Panc1 (cell line): Measurements from ENCODE around the gene EMC8. TPM values are rescaled to one million over a fixed set of nuclear protein-coding genes. Genes with fewer than 3 reads are reported as not detected.

Experiments used
- ATAC-seq: fragments of 200-7000 bp; cut with Tn5 transposase; 2 replicates; pipeline ENCODE4 v1.9.1; 2020; ENCODE audit warnings: mild to moderate bottlenecking, moderate library complexity
- BruUV-seq: library from RNA; stranded (reverse); fragments of 400-500 nt; replicated peaks from 2 replicates; lab custom pipeline; 2021; lab: Mats Ljungman, UMichigan
- CTCF ChIA-PET: fragments of 300-600 bp; sonication (Branson Sonifier 250); formaldehyde crosslinking; loops from one replicate; lab custom pipeline; 2022; ENCODE audit warnings: antibody characterized with exemption; lab: Charles Lee
- POLR2A ChIA-PET: fragments of 300-600 bp; sonication (Branson Sonifier 250); formaldehyde crosslinking; loops from one replicate; lab custom pipeline; 2022; ENCODE audit warnings: antibody characterized with exemption; lab: Charles Lee
- DNase-seq: peaks from one replicate; pipeline ENCODE4 v3.0.0-alpha.2; 2010; ENCODE audit warnings: low read depth, low spot score
- H3K27ac ChIP-seq: 2 replicates; pipeline ENCODE4 v1.5.1; 2011; ENCODE audit warnings: mild to moderate bottlenecking, low read length, inconsistent platforms
- H3K27me3 ChIP-seq: fragments of 200-500 bp; sonication (Bioruptor generic); 2 replicates; pipeline ENCODE4 v1.6.0; 2014; ENCODE audit warnings: low read length, inconsistent platforms; ENCODE audit not compliant: control insufficient read depth, insufficient read depth
- H3K36me3 ChIP-seq: fragments of 200-500 bp; sonication (Bioruptor generic); 2 replicates; pipeline ENCODE4 v1.5.1; 2014; ENCODE audit warnings: inconsistent platforms, mild to moderate bottlenecking, low read length, moderate library complexity; ENCODE audit not compliant: control insufficient read depth, insufficient read depth
- H3K4me1 ChIP-seq: 2 replicates; pipeline ENCODE4 v1.5.1; 2011; ENCODE audit warnings: inconsistent platforms, mild to moderate bottlenecking, low read length, moderate library complexity; ENCODE audit not compliant: control insufficient read depth, insufficient read depth
- H3K4me3 ChIP-seq, 2 experiments: 2 replicates each; pipeline ENCODE4 v1.5.1; 2011 to 2012; ENCODE audit warnings: low read depth in 2 of 2, low read length in 2 of 2, mild to moderate bottlenecking in 2 of 2, inconsistent platforms in 1 of 2, moderate library complexity in 1 of 2
- H3K9me3 ChIP-seq: fragments of 200-500 bp; sonication (Bioruptor generic); 2 replicates; pipeline ENCODE4 v1.5.1; 2014; ENCODE audit warnings: low read depth, mild to moderate bottlenecking, inconsistent platforms, low read length, moderate library complexity; ENCODE audit not compliant: control insufficient read depth, insufficient read depth
- POLR2AphosphoS5 ChIP-seq: IDR thresholded peaks from 2 replicates; pipeline ENCODE4 v1.6.1; 2012; ENCODE audit warnings: mild to moderate bottlenecking, low read depth, low read length, moderate library complexity
- REST ChIP-seq, 2 experiments: IDR thresholded peaks; 2 replicates each; pipeline ENCODE4 v1.6.1; 2011 to 2012; ENCODE audit warnings: low read depth in 2 of 2, control low read depth in 1 of 2, low read length in 1 of 2, mild to moderate bottlenecking in 1 of 2, moderate library complexity in 1 of 2; ENCODE audit not compliant: insufficient read depth in 1 of 2
- SIN3A ChIP-seq: IDR thresholded peaks from 2 replicates; pipeline ENCODE4 v1.6.1; 2012; ENCODE audit warnings: low read depth, mild to moderate bottlenecking, low read length, moderate library complexity, borderline replicate concordance; ENCODE audit not compliant: insufficient read depth
- TCF7L2 ChIP-seq: IDR thresholded peaks from 2 replicates; pipeline ENCODE4 v1.6.1; 2011; ENCODE audit warnings: mild to moderate bottlenecking, low read depth, low read length, inconsistent platforms
- in situ Hi-C: cut with HindIII; loops from 2 replicates; pipeline ENCODE4 v1.10.0; 2016; ENCODE audit warnings: low sequenced_read_pairs, low pct_unique_long_range_greater_than_20kb
- intact Hi-C: fragments of 100-400 bp; cut with micrococcal nuclease; formaldehyde crosslinking; loops from one replicate; pipeline ENCODE4 v1.10.0; 2022; ENCODE audit not compliant: unreplicated experiment
- total RNA-seq: library from RNA; stranded (reverse); gene quantifications from one replicate; pipeline ENCODE4 v1.2.1, GENCODE V29; 2021; ENCODE audit not compliant: unreplicated experiment
- TF ChIP-seq, protein P1 (sequence below): fragments of 450-650 bp; IDR thresholded peaks from 2 replicates; pipeline ENCODE4 v1.5.1; 2017; ENCODE audit warnings: mild to moderate bottlenecking

Gene EMC8
- total RNA-seq, 1 experiment from 2014 or later, result 39.1 TPM

- ATAC-seq (no peak), DNase-seq (no peak)
- intact Hi-C loops, result no loop called here
- TF ChIP-seq REST (IDR thresholded peaks at IDR 0.05; ENCODE audit: insufficient read depth in 1 of 2, low read depth in 2 of 2, low read length in 1 of 2), result no peak
- TF ChIP-seq SIN3A, result no peak
- TF ChIP-seq POLR2AphosphoS5, result no peak
- TF ChIP-seq, protein P1, sequence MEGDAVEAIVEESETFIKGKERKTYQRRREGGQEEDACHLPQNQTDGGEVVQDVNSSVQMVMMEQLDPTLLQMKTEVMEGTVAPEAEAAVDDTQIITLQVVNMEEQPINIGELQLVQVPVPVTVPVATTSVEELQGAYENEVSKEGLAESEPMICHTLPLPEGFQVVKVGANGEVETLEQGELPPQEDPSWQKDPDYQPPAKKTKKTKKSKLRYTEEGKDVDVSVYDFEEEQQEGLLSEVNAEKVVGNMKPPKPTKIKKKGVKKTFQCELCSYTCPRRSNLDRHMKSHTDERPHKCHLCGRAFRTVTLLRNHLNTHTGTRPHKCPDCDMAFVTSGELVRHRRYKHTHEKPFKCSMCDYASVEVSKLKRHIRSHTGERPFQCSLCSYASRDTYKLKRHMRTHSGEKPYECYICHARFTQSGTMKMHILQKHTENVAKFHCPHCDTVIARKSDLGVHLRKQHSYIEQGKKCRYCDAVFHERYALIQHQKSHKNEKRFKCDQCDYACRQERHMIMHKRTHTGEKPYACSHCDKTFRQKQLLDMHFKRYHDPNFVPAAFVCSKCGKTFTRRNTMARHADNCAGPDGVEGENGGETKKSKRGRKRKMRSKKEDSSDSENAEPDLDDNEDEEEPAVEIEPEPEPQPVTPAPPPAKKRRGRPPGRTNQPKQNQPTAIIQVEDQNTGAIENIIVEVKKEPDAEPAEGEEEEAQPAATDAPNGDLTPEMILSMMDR, result no peak
- no peak for TF ChIP-seq TCF7L2
- in situ Hi-C loops, result no loop called here
- CTCF ChIA-PET, result no interaction called here
- POLR2A ChIA-PET, result no interaction called here
- no peaks in the 10 kb centered on the region for H3K4me1 ChIP-seq
- no TSS peak for BruUV-seq
- H3K9me3 ChIP-seq, result no peaks in the 10 kb centered on the region
- H3K36me3 ChIP-seq, result no peaks in the 10 kb centered on the region
- H3K27me3 ChIP-seq, result no peaks in the 10 kb centered on the region
- H3K27ac ChIP-seq, result no peak overlapping the region
- H3K4me3 ChIP-seq, result no peak overlapping the region
These were observed 66.0 kb downstream of the EMC8 start for GRCh38 chr16:85733155-85733838.

DNA sequence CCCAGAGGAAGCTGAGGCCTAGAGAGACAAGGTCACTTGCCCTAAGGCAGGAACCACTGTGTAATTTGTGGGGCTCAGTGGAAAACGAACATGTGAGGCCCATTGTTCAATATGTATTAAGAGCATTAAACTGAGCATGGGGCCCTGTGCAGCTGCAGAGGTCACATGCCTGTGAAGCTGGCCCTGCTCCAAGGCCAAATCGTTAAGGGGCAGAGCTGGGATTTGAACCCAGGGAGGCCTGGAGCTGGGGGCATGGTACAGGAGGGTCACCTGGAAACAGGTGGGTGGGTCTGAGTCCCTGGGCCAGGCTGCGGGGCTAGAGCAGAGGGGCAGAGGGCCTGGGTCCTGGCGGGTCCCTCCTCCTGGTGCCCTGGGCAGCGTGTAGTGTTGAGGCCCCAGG lies 68.2 kb downstream of the EMC8 start:
- CTCF ChIA-PET, result no interaction called here
- Histone ChIP-seq H3K9me3 (no peaks in the 10 kb centered on the region), H3K36me3 (no peaks in the 10 kb centered on the region), H3K4me3 (no peak overlapping the region), H3K27ac (no peak overlapping the region), H3K4me1 (no peaks in the 10 kb centered on the region), H3K27me3 (no peaks in the 10 kb centered on the region)
- POLR2A ChIA-PET, result no interaction called here
- ATAC-seq (no peak), DNase-seq (no peak)
- in situ Hi-C loops, result no loop called here
- TF ChIP-seq, protein P1, result no peak
- TF ChIP-seq REST (IDR thresholded peaks at IDR 0.05; ENCODE audit: insufficient read depth in 1 of 2, low read depth in 2 of 2, low read length in 1 of 2) (no peak), SIN3A (no peak)
- BruUV-seq, result no TSS peak
- intact Hi-C loops, result no loop called here
